HepG2 (cell line): ENCODE data around the gene MITF. TPM values are rescaled to one million over a fixed set of nuclear protein-coding genes. Genes with fewer than 3 reads are reported as not detected.

Experiments used
- ATAC-seq: fragments of 200-7000 bp; cut with Tn5 transposase; 3 replicates; pipeline ENCODE4 v1.9.1; 2020; ENCODE audit warnings: mild to moderate bottlenecking, moderate library complexity
- BruUV-seq: library from RNA; stranded (reverse); fragments of 400-500 nt; replicated peaks from 2 replicates; lab custom pipeline; 2021; lab: Mats Ljungman, UMichigan
- CTCF ChIA-PET: fragments of 300-600 bp; formaldehyde crosslinking; extraction: SDS; loops from one replicate; lab custom pipeline; 2021; ENCODE audit warnings: low total read pairs, inconsistent platforms, low intra/inter-chr PET ratio; lab: Yijun Ruan, JAX
- POLR2A ChIA-PET: fragments of 350-600 bp; sonication (Branson Sonifier 250); formaldehyde crosslinking; loops from one replicate; lab custom pipeline; 2020; ENCODE audit warnings: antibody characterized with exemption, inconsistent platforms; lab: Yijun Ruan, JAX
- DNase-seq: peaks from one replicate; pipeline ENCODE4 v3.0.0-alpha.2; 2015; ENCODE audit warnings: low spot score
- FAIRE-seq: peaks from 3 replicates; lab custom pipeline; 2011; peaks lifted over from hg19 to GRCh38; lab: Jason Lieb, UNC
- H2AFZ ChIP-seq: one replicate; pipeline ENCODE4 v1.6.1; 2011; ENCODE audit warnings: low read length, inconsistent platforms
- H3K27ac ChIP-seq: fragments of 300-600 bp; 3 replicates; pipeline ENCODE4 v1.8.0; 2011; ENCODE audit warnings: mixed run types, mild to moderate bottlenecking, mixed read lengths, low read length, inconsistent platforms; ENCODE audit not compliant: insufficient read depth; ENCODE audit errors: extremely low read length
- H3K27me3 ChIP-seq, 2 experiments: fragments of 200-600 bp in 1 of 2; 2 replicates in 1 of 2; 3 replicates in 1 of 2; pipeline versions ENCODE4 v1.6.0 to v1.8.0; 2011; ENCODE audit warnings: low read length in 2 of 2, mild to moderate bottlenecking in 2 of 2, moderate library complexity in 2 of 2, inconsistent platforms in 1 of 2; ENCODE audit not compliant: insufficient read depth in 2 of 2, control insufficient read depth in 1 of 2
- H3K36me3 ChIP-seq, 2 experiments: fragments of 200-600 bp in 1 of 2; replicated peaks in 1 of 2; 2 replicates in 1 of 2; 3 replicates in 1 of 2; pipeline versions ENCODE4 v1.5.1 to v1.8.0; 2011; ENCODE audit warnings: low read length in 2 of 2, inconsistent platforms in 1 of 2; ENCODE audit not compliant: insufficient read depth in 2 of 2, control insufficient read depth in 1 of 2
- H3K4me1 ChIP-seq: 2 replicates; pipeline ENCODE4 v1.5.1; 2012; ENCODE audit warnings: low read length, inconsistent platforms; ENCODE audit not compliant: insufficient read depth
- H3K4me2 ChIP-seq: 2 replicates; pipeline ENCODE4 v1.6.0; 2011; ENCODE audit warnings: low read depth, low read length, inconsistent platforms
- H3K4me3 ChIP-seq, 3 experiments: fragments of 200-600 bp in 1 of 3; sonication (generic), shearing (Covaris generic) in 1 of 3; replicated peaks in 1 of 3; 2 replicates each; pipeline ENCODE4 v1.5.1; 2011 to 2016; ENCODE audit warnings: low read length in 3 of 3, inconsistent platforms in 2 of 3, low read depth in 2 of 3, mild to moderate bottlenecking in 2 of 3, control low read depth in 1 of 3, mixed read lengths in 1 of 3; ENCODE audit not compliant: insufficient read depth in 1 of 3
- H3K79me2 ChIP-seq: one replicate; pipeline ENCODE4 v1.6.1; 2011; ENCODE audit warnings: low read length, inconsistent platforms; ENCODE audit not compliant: insufficient read depth
- H3K9ac ChIP-seq: 2 replicates; pipeline ENCODE4 v1.6.0; 2011; ENCODE audit warnings: mild to moderate bottlenecking, low read depth, low read length, inconsistent platforms; ENCODE audit not compliant: insufficient read depth
- H3K9me3 ChIP-seq: 2 replicates; pipeline ENCODE4 v1.5.1; 2012; ENCODE audit warnings: mild to moderate bottlenecking, low read length
- H4K20me1 ChIP-seq: 2 replicates; pipeline ENCODE4 v1.6.0; 2011; ENCODE audit warnings: inconsistent platforms, mild to moderate bottlenecking, low read length, moderate library complexity; ENCODE audit not compliant: insufficient read depth
- DNMT1 ChIP-seq: sonication (generic); formaldehyde crosslinking; IDR thresholded peaks from 2 replicates; pipeline ENCODE4 v1.5.1; 2020; ENCODE audit warnings: mild to moderate bottlenecking, missing genetic modification reagents
- GZF1 ChIP-seq: sonication (generic); formaldehyde crosslinking; IDR thresholded peaks from 2 replicates; pipeline ENCODE4 v1.5.1; 2020; ENCODE audit warnings: mild to moderate bottlenecking, missing genetic modification reagents
- KAT2B ChIP-seq: fragments of 150-350 bp; IDR thresholded peaks from 2 replicates; pipeline ENCODE4 v1.6.1; 2014; ENCODE audit warnings: low read depth, low read length, borderline replicate concordance
- LBX2 ChIP-seq: sonication (generic); formaldehyde crosslinking; IDR thresholded peaks from 2 replicates; pipeline ENCODE4 v1.5.0; 2020; ENCODE audit warnings: missing genetic modification reagents, mild to moderate bottlenecking, borderline replicate concordance
- SAFB2 ChIP-seq: sonication (generic); formaldehyde crosslinking; IDR thresholded peaks from 2 replicates; pipeline ENCODE4 v1.5.1; 2020; ENCODE audit warnings: missing genetic modification reagents, low read depth, mild to moderate bottlenecking, borderline replicate concordance
- SNRNP70 ChIP-seq: fragments of 200-400 bp; formaldehyde crosslinking; IDR thresholded peaks from 2 replicates; pipeline ENCODE4 v1.6.1; 2017; ENCODE audit warnings: mild to moderate bottlenecking, low read depth, low read length, moderate library complexity
- ZBTB3 ChIP-seq: sonication (generic); formaldehyde crosslinking; IDR thresholded peaks from 2 replicates; pipeline ENCODE4 v1.4.0; 2020; ENCODE audit warnings: low read depth, mild to moderate bottlenecking, moderate library complexity, missing genetic modification reagents, borderline replicate concordance
- ZNF431 ChIP-seq: sonication (generic); formaldehyde crosslinking; IDR thresholded peaks from 2 replicates; pipeline ENCODE4 v1.9.0; 2022; ENCODE audit warnings: missing genetic modification reagents, low read depth, mild to moderate bottlenecking, borderline replicate concordance
- ZNF446 ChIP-seq: sonication (generic); formaldehyde crosslinking; IDR thresholded peaks from 2 replicates; pipeline ENCODE4 v1.5.0; 2020; ENCODE audit warnings: mild to moderate bottlenecking, missing genetic modification reagents
- ZNF564 ChIP-seq: sonication (generic); formaldehyde crosslinking; IDR thresholded peaks from 2 replicates; pipeline ENCODE4 v1.8.1; 2023; ENCODE audit warnings: mild to moderate bottlenecking, missing genetic modification reagents
- ZNF576 ChIP-seq: sonication (generic); formaldehyde crosslinking; IDR thresholded peaks from 2 replicates; pipeline ENCODE4 v1.4.0; 2020; ENCODE audit warnings: mild to moderate bottlenecking, missing genetic modification reagents
- WGBS: methylation state at CpG from one replicate; pipeline ENCODE4 v1.1.6; 2017; ENCODE audit warnings: low lambda C conversion rate; 5-methylcytosine and 5-hydroxymethylcytosine counted together
- in situ Hi-C: cut with HindIII; loops from 2 replicates; pipeline ENCODE4 v1.10.0; 2017; ENCODE audit warnings: low pct_unique_long_range_greater_than_20kb; ENCODE audit not compliant: extremely low pct_ligation_motif_present
- intact Hi-C: fragments of 100-400 bp; cut with micrococcal nuclease; formaldehyde crosslinking; loops from one replicate; pipeline ENCODE4 v1.10.0; 2022; ENCODE audit not compliant: unreplicated experiment
- polyA plus RNA-seq, 8 experiments: library from polyadenylated mRNA; depleted of rRNA in 3 of 8; stranded (reverse) in 7 of 8; unstranded in 1 of 8; fragments of >200 nt; fragmentation: Illumina TruSeq in 4 of 8; extraction: Trizol in 4 of 8; gene quantifications; 2 replicates each; pipeline versions ENCODE4 v1.2.1 to v1.2.3, GENCODE V29; 2011 to 2016; ENCODE audit warnings: low read depth in 4 of 8, missing spikeins in 1 of 8, mixed read lengths in 1 of 8; ENCODE audit not compliant: insufficient read depth in 1 of 8
- total RNA-seq, 5 experiments: library from RNA; depleted of rRNA; stranded (reverse); fragments of >200 nt; fragmentation: Illumina TruSeq; extraction: Trizol; gene quantifications; 2 replicates each; pipeline ENCODE4 v1.2.3, GENCODE V29; 2016; ENCODE audit warnings: low read depth in 1 of 5
- TF ChIP-seq, protein P1 (sequence below): fragments of 450-650 bp; IDR thresholded peaks from 2 replicates; pipeline ENCODE4 v1.6.1; 2016
- TF ChIP-seq, protein P2 (sequence below): sonication (generic); formaldehyde crosslinking; conservative IDR thresholded peaks from 2 replicates; pipeline ENCODE4 v1.4.0; 2020; ENCODE audit warnings: missing genetic modification reagents

Gene MITF
- total and polyA plus RNA-seq, 2 of the 13 experiments (the other 11 are each of a cell fraction or from before 2014, with no cell fraction given), result 0.12 to 0.38 TPM

- no peaks in the 10 kb centered on the region for H3K36me3 ChIP-seq
- in situ Hi-C loops (no loop called here), intact Hi-C loops (no loop called here)
- H3K27ac ChIP-seq, result no peak overlapping the region
- H3K4me2 ChIP-seq, result no peak overlapping the region
- no peaks in the 10 kb centered on the region for H4K20me1 ChIP-seq
- no peak overlapping the region for H3K4me3 ChIP-seq
- POLR2A ChIA-PET, result no interaction called here
- H3K27me3 ChIP-seq, result 0 out of 5 replicates have a peak, but pooled peaks cover 0 to 4% of the 10 kb centered on the region in 2 experiments
- DNase-seq (no peak), ATAC-seq (no peak), FAIRE-seq (no peak)
- H2AFZ ChIP-seq, result no peak overlapping the region
- CTCF ChIA-PET, result no interaction called here
- H3K4me1 ChIP-seq, result no peaks in the 10 kb centered on the region
- 16% methylated on average over 3 of the region's 3 CpGs for WGBS
- no peaks in the 10 kb centered on the region for H3K9me3 ChIP-seq
- no peaks in the 10 kb centered on the region for H3K79me2 ChIP-seq
- no peak for TF ChIP-seq ZNF446
- no peak for TF ChIP-seq GZF1 (CRISPR knock-in tag)
- no peak for TF ChIP-seq DNMT1 (CRISPR knock-in tag)
- TF ChIP-seq, protein P1, sequence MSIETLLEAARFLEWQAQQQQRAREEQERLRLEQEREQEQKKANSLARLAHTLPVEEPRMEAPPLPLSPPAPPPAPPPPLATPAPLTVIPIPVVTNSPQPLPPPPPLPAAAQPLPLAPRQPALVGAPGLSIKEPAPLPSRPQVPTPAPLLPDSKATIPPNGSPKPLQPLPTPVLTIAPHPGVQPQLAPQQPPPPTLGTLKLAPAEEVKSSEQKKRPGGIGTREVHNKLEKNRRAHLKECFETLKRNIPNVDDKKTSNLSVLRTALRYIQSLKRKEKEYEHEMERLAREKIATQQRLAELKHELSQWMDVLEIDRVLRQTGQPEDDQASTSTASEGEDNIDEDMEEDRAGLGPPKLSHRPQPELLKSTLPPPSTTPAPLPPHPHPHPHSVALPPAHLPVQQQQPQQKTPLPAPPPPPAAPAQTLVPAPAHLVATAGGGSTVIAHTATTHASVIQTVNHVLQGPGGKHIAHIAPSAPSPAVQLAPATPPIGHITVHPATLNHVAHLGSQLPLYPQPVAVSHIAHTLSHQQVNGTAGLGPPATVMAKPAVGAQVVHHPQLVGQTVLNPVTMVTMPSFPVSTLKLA, result no peak
- TF ChIP-seq, protein P2, sequence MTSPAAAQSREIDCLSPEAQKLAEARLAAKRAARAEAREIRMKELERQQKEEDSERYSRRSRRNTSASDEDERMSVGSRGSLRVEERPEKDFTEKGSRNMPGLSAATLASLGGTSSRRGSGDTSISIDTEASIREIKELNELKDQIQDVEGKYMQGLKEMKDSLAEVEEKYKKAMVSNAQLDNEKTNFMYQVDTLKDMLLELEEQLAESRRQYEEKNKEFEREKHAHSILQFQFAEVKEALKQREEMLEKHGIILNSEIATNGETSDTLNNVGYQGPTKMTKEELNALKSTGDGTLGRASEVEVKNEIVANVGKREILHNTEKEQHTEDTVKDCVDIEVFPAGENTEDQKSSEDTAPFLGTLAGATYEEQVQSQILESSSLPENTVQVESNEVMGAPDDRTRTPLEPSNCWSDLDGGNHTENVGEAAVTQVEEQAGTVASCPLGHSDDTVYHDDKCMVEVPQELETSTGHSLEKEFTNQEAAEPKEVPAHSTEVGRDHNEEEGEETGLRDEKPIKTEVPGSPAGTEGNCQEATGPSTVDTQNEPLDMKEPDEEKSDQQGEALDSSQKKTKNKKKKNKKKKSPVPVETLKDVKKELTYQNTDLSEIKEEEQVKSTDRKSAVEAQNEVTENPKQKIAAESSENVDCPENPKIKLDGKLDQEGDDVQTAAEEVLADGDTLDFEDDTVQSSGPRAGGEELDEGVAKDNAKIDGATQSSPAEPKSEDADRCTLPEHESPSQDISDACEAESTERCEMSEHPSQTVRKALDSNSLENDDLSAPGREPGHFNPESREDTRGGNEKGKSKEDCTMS, result no peak
- TF ChIP-seq KAT2B, result no peak
- no peak for TF ChIP-seq ZNF576 (CRISPR knock-in tag)
- no peak for TF ChIP-seq SAFB2 (CRISPR knock-in tag)
- TF ChIP-seq SNRNP70, result no peak
- TF ChIP-seq ZBTB3, result no peak
- no peak for TF ChIP-seq LBX2 (CRISPR knock-in tag)
- TF ChIP-seq ZNF431 (CRISPR knock-in tag), result no peak
- TF ChIP-seq ZNF564 (CRISPR knock-in tag), result no peak
- TF ChIP-seq, all 625 proteins: peak for 0
- no TSS peak for BruUV-seq
- no peak overlapping the region for H3K9ac ChIP-seq
Measured at GRCh38 chr3:69888943-69889315, 149.7 kb downstream of the MITF start.
